Fibroblast of lung (primary cell): ENCODE measurements around the gene TMEM117. TPM values are rescaled to one million over a fixed set of nuclear protein-coding genes. Genes with fewer than 3 reads are reported as not detected.

ENCODE experiments used
- DNase-seq, 2 donors: peaks; one replicate each; pipeline versions ENCODE4 v3.0.0 to v3.0.0-alpha.2; 2010; ENCODE audit warnings: low read depth in 2 of 2
- H2AFZ ChIP-seq: 2 replicates; pipeline ENCODE4 v1.5.1; 2012; ENCODE audit warnings: low read length, control low read depth, inconsistent platforms
- H3K27ac ChIP-seq: 2 replicates; pipeline ENCODE4 v1.5.1; 2011; ENCODE audit warnings: low read length, control low read depth; ENCODE audit not compliant: insufficient read depth
- H3K27me3 ChIP-seq: 2 replicates; pipeline ENCODE4 v1.5.1; 2011; ENCODE audit warnings: mild to moderate bottlenecking, low read length; ENCODE audit not compliant: control insufficient read depth, insufficient read depth
- H3K36me3 ChIP-seq: 2 replicates; pipeline ENCODE4 v1.5.1; 2011; ENCODE audit warnings: low read length; ENCODE audit not compliant: control insufficient read depth, insufficient read depth
- H3K4me1 ChIP-seq: 2 replicates; pipeline ENCODE4 v1.5.1; 2011; ENCODE audit warnings: low read length; ENCODE audit not compliant: control insufficient read depth, insufficient read depth; ENCODE audit errors: extremely low read depth
- H3K4me2 ChIP-seq: 2 replicates; pipeline ENCODE4 v1.5.1; 2011; ENCODE audit warnings: low read length, control low read depth; ENCODE audit not compliant: insufficient read depth; ENCODE audit errors: extremely low read depth
- H3K4me3 ChIP-seq, 4 experiments: fragments of 200-600 bp in 1 of 4; sonication (generic) in 1 of 4; replicated peaks in 1 of 4; 2 replicates each; pipeline ENCODE4 v1.5.1; 2011 to 2016; ENCODE audit warnings: low read length in 4 of 4, low read depth in 3 of 4, mild to moderate bottlenecking in 3 of 4, control low read depth in 2 of 4, inconsistent platforms in 1 of 4, mixed read lengths in 1 of 4; ENCODE audit not compliant: insufficient read depth in 1 of 4; ENCODE audit errors: control extremely low read depth in 1 of 4
- H3K79me2 ChIP-seq: 2 replicates; pipeline ENCODE4 v1.5.1; 2012; ENCODE audit warnings: mild to moderate bottlenecking, low read length, inconsistent platforms; ENCODE audit not compliant: control insufficient read depth, insufficient read depth
- H3K9ac ChIP-seq: 2 replicates; pipeline ENCODE4 v1.5.1; 2011; ENCODE audit warnings: mild to moderate bottlenecking, low read length, control low read depth; ENCODE audit not compliant: insufficient read depth
- H3K9me3 ChIP-seq: 2 replicates; pipeline ENCODE4 v1.5.1; 2012; ENCODE audit warnings: low read depth, low read length; ENCODE audit not compliant: control insufficient read depth, insufficient read depth
- H4K20me1 ChIP-seq: 2 replicates; pipeline ENCODE4 v1.5.1; 2011; ENCODE audit warnings: low read length; ENCODE audit not compliant: control insufficient read depth, insufficient read depth; ENCODE audit errors: extremely low read depth
- EZH2 ChIP-seq: IDR thresholded peaks from 2 replicates; pipeline ENCODE4 v1.5.1; 2012; ENCODE audit warnings: low read length, control low read depth, mild to moderate bottlenecking; ENCODE audit errors: missing control alignments
- polyA plus RNA-seq, 2 donors: library from polyadenylated mRNA; depleted of rRNA in 1 of 2; stranded (reverse) in 1 of 2; unstranded in 1 of 2; fragments of >200 nt; gene quantifications; 2 replicates each; pipeline ENCODE4 v1.2.1, GENCODE V29; 2011 to 2012; ENCODE audit warnings: missing spikeins in 1 of 2
- total RNA-seq: library from RNA; depleted of rRNA; stranded (reverse); fragments of >200 nt; gene quantifications from 2 replicates; pipeline ENCODE4 v1.2.1, GENCODE V29; 2014
- TF ChIP-seq, protein P1 (sequence below), 2 donors: IDR thresholded peaks in 1 of 2; conservative IDR thresholded peaks in 1 of 2; 1 replicate in 1 of 2; 2 replicates in 1 of 2; pipeline ENCODE4 v1.5.1; 2011 to 2012; ENCODE audit warnings: low read length in 2 of 2, control low read depth in 1 of 2, inconsistent platforms in 1 of 2, low read depth in 1 of 2, mild to moderate bottlenecking in 1 of 2

TMEM117 gene
- total and polyA plus RNA-seq, 2 donors (not counting 1 experiment from before 2014, with no cell fraction given), result 7.6 to 7.8 TPM

GRCh38 chr12:44126806-44127205 is 290.9 kb downstream of the TMEM117 start:
- TF ChIP-seq, protein P1, sequence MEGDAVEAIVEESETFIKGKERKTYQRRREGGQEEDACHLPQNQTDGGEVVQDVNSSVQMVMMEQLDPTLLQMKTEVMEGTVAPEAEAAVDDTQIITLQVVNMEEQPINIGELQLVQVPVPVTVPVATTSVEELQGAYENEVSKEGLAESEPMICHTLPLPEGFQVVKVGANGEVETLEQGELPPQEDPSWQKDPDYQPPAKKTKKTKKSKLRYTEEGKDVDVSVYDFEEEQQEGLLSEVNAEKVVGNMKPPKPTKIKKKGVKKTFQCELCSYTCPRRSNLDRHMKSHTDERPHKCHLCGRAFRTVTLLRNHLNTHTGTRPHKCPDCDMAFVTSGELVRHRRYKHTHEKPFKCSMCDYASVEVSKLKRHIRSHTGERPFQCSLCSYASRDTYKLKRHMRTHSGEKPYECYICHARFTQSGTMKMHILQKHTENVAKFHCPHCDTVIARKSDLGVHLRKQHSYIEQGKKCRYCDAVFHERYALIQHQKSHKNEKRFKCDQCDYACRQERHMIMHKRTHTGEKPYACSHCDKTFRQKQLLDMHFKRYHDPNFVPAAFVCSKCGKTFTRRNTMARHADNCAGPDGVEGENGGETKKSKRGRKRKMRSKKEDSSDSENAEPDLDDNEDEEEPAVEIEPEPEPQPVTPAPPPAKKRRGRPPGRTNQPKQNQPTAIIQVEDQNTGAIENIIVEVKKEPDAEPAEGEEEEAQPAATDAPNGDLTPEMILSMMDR (conservative IDR thresholded peaks at IDR 0.05 in 1 of 2, IDR thresholded peaks at IDR 0.05 in 1 of 2; ENCODE audit: low read depth in 1 of 2, low read length in 2 of 2), result no peak
- TF ChIP-seq EZH2, result no peak
- H3K27ac ChIP-seq, result no peak overlapping the region
- H3K4me1 ChIP-seq, result no peaks in the 10 kb centered on the region
- H3K36me3 ChIP-seq, result no peaks in the 10 kb centered on the region
- no peaks in the 10 kb centered on the region for H3K27me3 ChIP-seq
- H3K9ac ChIP-seq, result no peak overlapping the region
- no peak overlapping the region for H3K4me3 ChIP-seq
- no peaks in the 10 kb centered on the region for H3K79me2 ChIP-seq
- no peak overlapping the region for H3K4me2 ChIP-seq
- DNase-seq, result no peak
- H2AFZ ChIP-seq, result no peak overlapping the region
- H4K20me1 ChIP-seq, result no peaks in the 10 kb centered on the region
- H3K9me3 ChIP-seq, result no peaks in the 10 kb centered on the region

DNA sequence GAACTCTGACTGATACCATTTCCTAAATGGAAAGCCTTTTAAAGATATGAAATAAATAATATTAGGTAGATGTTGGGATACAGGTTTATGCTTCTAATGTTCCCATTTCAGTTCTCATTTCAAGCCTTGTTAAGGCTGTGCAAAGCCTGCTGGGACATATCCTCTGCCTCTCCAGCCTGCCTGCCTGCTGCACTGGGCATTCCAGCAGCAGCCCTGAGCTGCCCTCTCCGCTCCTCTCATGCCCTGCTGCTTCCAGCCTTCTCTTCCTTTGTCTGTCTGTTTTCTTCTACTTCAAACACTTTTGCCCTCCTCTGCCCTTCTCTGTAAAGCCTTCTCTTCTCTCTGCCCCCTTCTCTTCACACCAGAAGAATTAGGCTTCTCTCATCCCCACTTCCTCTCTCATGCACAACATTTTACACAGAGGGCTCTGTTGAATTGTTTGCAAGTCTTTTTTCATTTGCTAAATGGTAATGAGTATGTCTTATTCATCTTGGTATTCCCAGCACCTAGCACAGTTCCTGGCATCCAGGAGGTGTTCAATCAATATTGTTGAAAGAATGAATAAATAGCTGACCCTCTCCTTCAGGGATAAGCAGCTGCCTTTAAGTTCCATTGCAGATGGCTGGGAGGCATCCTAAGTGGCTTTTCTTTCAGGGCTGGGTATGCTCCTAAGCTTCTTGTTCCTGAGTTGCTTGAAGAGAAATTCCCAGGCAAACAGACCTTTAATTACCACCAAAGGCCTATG is 292.3 kb downstream of the TMEM117 start:
- H3K79me2 ChIP-seq, result no peaks in the 10 kb centered on the region
- no peak for DNase-seq

DNA sequence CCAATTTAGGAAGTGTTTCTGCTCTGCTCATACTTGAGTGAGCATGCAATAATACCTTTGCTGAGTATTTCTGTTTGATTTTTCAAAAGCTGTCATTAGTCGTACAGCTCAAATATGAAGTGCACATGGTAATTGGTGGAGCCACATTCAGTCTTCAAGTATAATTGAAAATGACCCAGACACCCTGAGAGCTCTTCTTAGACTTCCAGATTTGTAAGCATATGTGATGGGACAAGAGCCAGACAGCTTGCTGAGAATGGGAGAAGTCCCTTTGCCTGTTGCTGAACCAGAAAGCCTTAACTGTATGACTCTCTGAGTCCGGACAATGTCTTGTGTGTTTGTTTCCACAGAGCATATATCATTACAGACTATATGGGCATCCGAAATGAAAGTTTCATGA is 307.3 kb downstream of the TMEM117 start:
- TF ChIP-seq, protein P1 (conservative IDR thresholded peaks at IDR 0.05 in 1 of 2, IDR thresholded peaks at IDR 0.05 in 1 of 2; ENCODE audit: low read depth in 1 of 2, low read length in 2 of 2), result no peak
- no peak for TF ChIP-seq EZH2
- Histone ChIP-seq H2AFZ (no peak overlapping the region), H3K4me1 (no peaks in the 10 kb centered on the region), H3K9me3 (no peaks in the 10 kb centered on the region), H3K9ac (no peak overlapping the region), H4K20me1 (no peaks in the 10 kb centered on the region), H3K4me2 (no peak overlapping the region), H3K36me3 (no peaks in the 10 kb centered on the region), H3K4me3 (no peak overlapping the region), H3K27me3 (no peaks in the 10 kb centered on the region), H3K27ac (no peak overlapping the region), H3K79me2 (no peaks in the 10 kb centered on the region)
- DNase-seq, result no peak

More for the DNA sequence above, 292.3 kb downstream of the TMEM117 start:
- Histone ChIP-seq H3K27me3 (no peaks in the 10 kb centered on the region), H2AFZ (no peak overlapping the region), H3K36me3 (no peaks in the 10 kb centered on the region), H3K4me1 (no peaks in the 10 kb centered on the region), H3K27ac (no peak overlapping the region), H3K9ac (no peak overlapping the region), H3K4me3 (no peak overlapping the region), H3K9me3 (no peaks in the 10 kb centered on the region), H3K4me2 (no peak overlapping the region), H4K20me1 (no peaks in the 10 kb centered on the region)
- no peak for TF ChIP-seq EZH2
- TF ChIP-seq, protein P1 (conservative IDR thresholded peaks at IDR 0.05 in 1 of 2, IDR thresholded peaks at IDR 0.05 in 1 of 2; ENCODE audit: low read depth in 1 of 2, low read length in 2 of 2), result no peak
